Ovary (tissue), 9 donors: ENCODE measurements around the gene ADAMTS7. TPM values are rescaled to one million over a fixed set of nuclear protein-coding genes. Genes with fewer than 3 reads are reported as not detected.
"Not testable (repeated sequence)": the region's sequence is repeated elsewhere in the genome, so short reads cannot be mapped to it uniquely, and the experiment has no call there.

Experiments
- DNase-seq, 5 donors: peaks; one replicate each; pipeline ENCODE4 v3.0.0-alpha.2; 2019 to 2020
- H3K27ac ChIP-seq, 2 donors: fragments of 200-600 bp; one replicate each; pipeline versions ENCODE4 v1.5.1 to v1.8.0; 2019 to 2022
- H3K27me3 ChIP-seq: fragments of 200-600 bp; one replicate; pipeline ENCODE4 v1.8.0; 2022
- H3K36me3 ChIP-seq: fragments of 200-600 bp; sonication (generic); one replicate; pipeline ENCODE4 v1.5.1; 2019
- H3K4me1 ChIP-seq: one replicate; pipeline ENCODE4 v1.8.1; 2013; ENCODE audit warnings: mild to moderate bottlenecking, moderate library complexity; ENCODE audit not compliant: insufficient read depth
- H3K4me3 ChIP-seq: fragments of 200-600 bp; sonication (generic); one replicate; pipeline ENCODE4 v1.5.1; 2017
- H3K9me3 ChIP-seq, 2 donors: fragments of 200-600 bp in 1 of 2; sonication (generic) in 1 of 2; one replicate each; pipeline versions ENCODE4 v1.5.1 to v1.8.1; 2013 to 2019; ENCODE audit warnings: mild to moderate bottlenecking in 1 of 2, moderate library complexity in 1 of 2
- EP300 ChIP-seq: sonication (generic); formaldehyde crosslinking; IDR thresholded peaks from one replicate; pipeline ENCODE4 v1.6.1; 2017; ENCODE audit warnings: antibody characterized with exemption
- POLR2A ChIP-seq: fragments of 450-650 bp; IDR thresholded peaks from one replicate; pipeline ENCODE4 v1.6.1; 2017; ENCODE audit warnings: antibody characterized with exemption, mild to moderate bottlenecking, moderate library complexity
- WGBS, 3 donors: extraction: QIAGEN DNeasy Blood & Tissue Kit in 1 of 3; methylation state at CpG; one replicate each; pipeline versions ENCODE4 v1.1.5 to v1.1.7; 2013 to 2017; 5-methylcytosine and 5-hydroxymethylcytosine counted together
- intact Hi-C, 4 donors: fragments of 100-400 bp; cut with DNase I; formaldehyde crosslinking; loops; one replicate each; pipeline versions ENCODE4 v1.11.0 to v1.15.1; 2022 to 2023
- polyA plus RNA-seq, 2 donors: library from polyadenylated mRNA; stranded (reverse); fragments of 200-250 nt in 1 of 2; fragments of 350-450 nt in 1 of 2; fragmentation: Illumina TruSeq in 1 of 2; extraction: RNeasy Lipid Tissue Mini Kit (QIAGEN cat#74804) in 1 of 2; gene quantifications; one replicate each; pipeline ENCODE4 v1.2.3, GENCODE V29; 2013 to 2014
- total RNA-seq, 7 donors: library from RNA; depleted of rRNA in 2 of 7; stranded (reverse); fragments of >200 nt in 2 of 7; fragmentation: NEBNext Ultra II Directional in 3 of 7; extraction: Animal tissue kit (Norgen Biotek cat#: 25700) in 3 of 7; gene quantifications; one replicate each; pipeline versions ENCODE4 v1.1.0 to v1.2.4, GENCODE V29; 2016 to 2023
- TF ChIP-seq, protein P1 (sequence below), 3 donors: fragments of 450-650 bp in 2 of 3; fragments of 200-600 bp in 1 of 3; IDR thresholded peaks; one replicate each; pipeline versions ENCODE4 v1.5.1 to v1.8.0; 2016 to 2022; ENCODE audit warnings: antibody characterized with exemption in 3 of 3, mild to moderate bottlenecking in 1 of 3
- donor health status: DM: no; HTN: no; CAD: no; lungs with moderate emphysema.
- donor health status: DM: no; HTN: no; CAD: no.
- donor health status: Bipolar disorder and iron deficiency.
- donor health status: DM: yes; HTN: yes; CAD: no.
- donor health status: DM: no; HTN: no; CAD: no.
- donor health status: DM: yes; HTN: yes; CAD: no.

The ADAMTS7 gene
- total and polyA plus RNA-seq, 9 donors, result 2.1 to 16.5 (median 8.5) TPM

- H3K27me3 ChIP-seq, result no peaks in the 10 kb centered on the region
- TF ChIP-seq, protein P1, sequence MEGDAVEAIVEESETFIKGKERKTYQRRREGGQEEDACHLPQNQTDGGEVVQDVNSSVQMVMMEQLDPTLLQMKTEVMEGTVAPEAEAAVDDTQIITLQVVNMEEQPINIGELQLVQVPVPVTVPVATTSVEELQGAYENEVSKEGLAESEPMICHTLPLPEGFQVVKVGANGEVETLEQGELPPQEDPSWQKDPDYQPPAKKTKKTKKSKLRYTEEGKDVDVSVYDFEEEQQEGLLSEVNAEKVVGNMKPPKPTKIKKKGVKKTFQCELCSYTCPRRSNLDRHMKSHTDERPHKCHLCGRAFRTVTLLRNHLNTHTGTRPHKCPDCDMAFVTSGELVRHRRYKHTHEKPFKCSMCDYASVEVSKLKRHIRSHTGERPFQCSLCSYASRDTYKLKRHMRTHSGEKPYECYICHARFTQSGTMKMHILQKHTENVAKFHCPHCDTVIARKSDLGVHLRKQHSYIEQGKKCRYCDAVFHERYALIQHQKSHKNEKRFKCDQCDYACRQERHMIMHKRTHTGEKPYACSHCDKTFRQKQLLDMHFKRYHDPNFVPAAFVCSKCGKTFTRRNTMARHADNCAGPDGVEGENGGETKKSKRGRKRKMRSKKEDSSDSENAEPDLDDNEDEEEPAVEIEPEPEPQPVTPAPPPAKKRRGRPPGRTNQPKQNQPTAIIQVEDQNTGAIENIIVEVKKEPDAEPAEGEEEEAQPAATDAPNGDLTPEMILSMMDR (IDR thresholded peaks at IDR 0.05), result no peak
- TF ChIP-seq EP300 (no peak), POLR2A (no peak)
- intact Hi-C loops, result no loop called here
- 73 to 78% (median 78%) methylated on average over 2 of the region's 2 CpGs for WGBS, 3 donors
- H3K9me3 ChIP-seq, result no peaks in the 10 kb centered on the region
- H3K4me1 ChIP-seq, result no peaks in the 10 kb centered on the region
- no peak overlapping the region for H3K27ac ChIP-seq
- no peak for DNase-seq
- H3K36me3 ChIP-seq, result no peaks in the 10 kb centered on the region
- H3K4me3 ChIP-seq, result no peak overlapping the region
Observed at GRCh38 chr15:78854833-78855372, 43.6 kb upstream of the ADAMTS7 start.

DNA sequence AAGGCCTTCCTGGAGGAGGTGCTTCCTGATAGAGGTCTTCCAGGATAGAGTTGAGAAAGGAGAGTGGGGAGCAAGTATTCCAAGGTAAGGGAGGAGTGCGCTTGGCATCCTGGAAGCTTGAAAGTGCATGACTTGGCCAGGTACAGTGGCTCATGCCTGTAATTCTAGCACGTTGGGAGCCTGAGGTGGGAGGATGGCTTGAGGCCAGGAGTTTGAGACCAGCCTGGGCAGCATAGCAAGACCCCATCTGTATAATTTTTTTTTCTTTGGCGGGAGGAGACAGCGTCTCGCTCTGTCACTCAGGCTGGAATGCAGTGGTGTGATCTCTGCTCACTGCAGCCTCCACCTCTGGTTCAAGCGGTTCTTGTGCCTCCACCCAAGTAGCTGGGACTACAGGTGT, 42.2 kb upstream of the ADAMTS7 start:
- DNase-seq, result no peak
- Histone ChIP-seq H3K9me3 (no peaks in the 10 kb centered on the region), H3K27ac (no peak overlapping the region), H3K36me3 (no peaks in the 10 kb centered on the region), H3K4me3 (no peak overlapping the region), H3K4me1 (no peaks in the 10 kb centered on the region), H3K27me3 (no peaks in the 10 kb centered on the region)
- TF ChIP-seq EP300 (no peak), POLR2A (no peak)
- TF ChIP-seq, protein P1 (IDR thresholded peaks at IDR 0.05), result no peak
- 93 to 97% (median 96%) methylated on average over 6 of the region's 6 CpGs for WGBS, 3 donors
- intact Hi-C loops, result no loop called here

DNA sequence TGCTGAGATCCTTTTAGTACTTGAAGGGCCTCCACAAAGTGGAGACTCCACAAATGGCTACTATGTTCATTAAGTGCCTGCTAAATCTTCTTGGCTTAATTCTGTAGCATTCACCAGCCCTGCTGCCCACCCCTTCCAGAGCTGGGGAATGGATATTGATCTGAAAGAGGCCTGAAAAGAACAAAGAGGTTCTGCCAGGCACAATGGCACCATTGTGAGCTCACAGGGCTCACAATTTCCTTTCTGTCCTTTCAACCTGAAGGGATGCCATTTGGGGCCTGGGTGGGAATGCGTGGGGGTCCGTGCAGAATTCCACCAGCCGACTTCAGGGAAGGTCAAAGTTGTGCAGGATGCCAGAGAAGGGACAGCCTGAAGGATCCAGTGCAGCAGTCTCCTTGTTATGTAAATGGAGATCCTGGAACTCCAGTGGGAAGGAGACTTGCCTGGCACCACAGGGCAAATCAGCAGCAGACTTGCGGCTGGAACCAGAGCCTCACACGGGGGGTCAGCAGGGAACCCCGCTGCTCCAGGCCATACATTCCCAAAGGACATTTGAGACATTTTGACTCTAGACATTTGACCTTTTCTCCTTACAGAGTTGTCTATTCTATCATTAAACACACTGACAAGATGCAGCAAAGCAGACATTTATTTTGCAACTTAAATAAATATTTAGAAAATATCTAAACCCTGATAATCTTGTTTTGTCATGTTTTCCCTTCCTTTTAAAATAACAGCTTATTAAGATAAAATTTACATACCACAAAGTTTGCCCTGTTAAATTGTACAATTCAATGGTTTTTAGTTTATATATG, 39.9 kb upstream of the ADAMTS7 start:
- no peaks in the 10 kb centered on the region for H3K4me1 ChIP-seq
- H3K27ac ChIP-seq, result no peak overlapping the region
- no peaks in the 10 kb centered on the region for H3K27me3 ChIP-seq
- WGBS, 3 donors, result 29 to 48% (median 41%) methylated on average over 6 of the region's 6 CpGs
- no peaks in the 10 kb centered on the region for H3K9me3 ChIP-seq
- no peaks in the 10 kb centered on the region for H3K36me3 ChIP-seq
- DNase-seq, result no peak
- TF ChIP-seq, protein P1 (IDR thresholded peaks at IDR 0.05), result no peak
- no peak for TF ChIP-seq POLR2A
- TF ChIP-seq EP300, result no peak
- intact Hi-C loops, result no loop called here
- no peak overlapping the region for H3K4me3 ChIP-seq

DNA sequence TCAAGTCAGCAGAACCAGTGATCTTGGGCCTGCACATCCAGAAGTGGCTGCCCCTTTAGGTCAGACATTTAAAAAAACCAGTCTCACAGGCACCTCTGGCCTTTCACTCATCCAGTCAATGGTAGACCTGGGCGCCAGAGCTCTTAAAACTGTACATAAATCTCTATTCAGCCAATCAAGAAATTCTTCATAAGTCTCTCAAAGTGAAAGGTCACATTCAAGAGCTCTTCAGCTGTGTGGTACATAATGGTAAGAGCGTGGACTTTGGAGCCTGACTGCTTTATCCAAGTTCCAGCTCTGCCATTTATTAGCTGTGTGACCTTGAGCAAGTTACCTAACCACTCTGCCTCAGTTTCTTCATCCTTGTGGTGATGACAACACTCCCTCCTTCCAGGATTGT, 39.1 kb upstream of the ADAMTS7 start:
- Histone ChIP-seq H3K9me3 (no peaks in the 10 kb centered on the region), H3K27ac (no peak overlapping the region), H3K27me3 (no peaks in the 10 kb centered on the region), H3K4me1 (no peaks in the 10 kb centered on the region), H3K4me3 (no peak overlapping the region), H3K36me3 (no peaks in the 10 kb centered on the region)
- no peak for DNase-seq
- intact Hi-C loops, result no loop called here
- TF ChIP-seq POLR2A (no peak), EP300 (no peak)
- TF ChIP-seq, protein P1 (IDR thresholded peaks at IDR 0.05), result no peak
- 95 to 99% (median 98%) methylated on average over 2 of the region's 2 CpGs for WGBS, 3 donors

DNA sequence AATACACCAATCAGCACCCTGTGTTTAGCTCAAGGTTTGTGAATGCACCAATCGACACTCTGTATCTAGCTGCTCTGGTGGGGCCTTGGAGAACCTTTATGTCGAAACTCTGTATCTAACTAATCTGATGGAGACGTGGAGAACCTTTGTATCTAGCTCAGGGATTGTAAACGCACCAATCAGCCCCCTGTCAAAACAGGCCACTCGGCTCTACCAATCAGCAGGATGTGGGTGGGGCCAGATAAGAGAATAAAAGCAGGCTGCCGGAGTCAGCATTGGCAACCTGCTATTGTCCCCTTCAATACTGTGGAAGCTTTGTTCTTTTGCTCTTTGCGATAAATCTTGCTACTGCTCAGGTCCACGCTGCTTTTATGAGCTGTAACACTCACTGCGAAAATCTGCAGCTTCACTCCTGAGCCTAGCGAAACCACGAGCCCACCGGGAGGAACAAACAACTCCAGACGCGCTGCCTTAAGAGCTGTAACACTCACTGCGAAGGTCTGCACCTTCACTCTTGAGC, 36.2 kb upstream of the ADAMTS7 start:
- H3K4me1 ChIP-seq, H3K4me3 ChIP-seq, DNase-seq, H3K9me3 ChIP-seq, intact Hi-C loops, H3K27me3 ChIP-seq, H3K27ac ChIP-seq, H3K36me3 ChIP-seq: not testable (repeated sequence)
- 79 to 88% (median 81%) methylated on average over 15 of the region's 15 CpGs for WGBS, 3 donors

DNA sequence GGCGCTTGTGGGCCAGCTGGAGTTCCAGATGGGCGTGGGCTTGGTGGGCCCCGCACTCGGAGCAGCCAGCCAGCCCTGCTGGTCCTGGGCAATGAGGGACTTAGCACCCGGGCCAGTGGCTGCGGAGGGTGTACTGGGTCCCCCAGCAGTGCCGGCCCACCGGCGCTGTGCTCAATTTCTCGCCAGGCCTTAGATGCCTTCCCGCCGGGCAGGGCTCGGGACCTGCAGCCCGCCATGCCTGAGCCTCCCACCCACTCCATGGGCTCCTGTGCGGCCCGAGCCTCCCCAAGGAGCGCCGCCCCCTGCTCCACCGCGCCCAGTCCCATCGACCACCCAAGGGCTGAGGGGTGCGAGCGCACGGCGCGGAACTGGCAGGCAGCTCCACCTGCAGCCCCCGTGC, 35.6 kb upstream of the ADAMTS7 start:
- H3K4me3 ChIP-seq, H3K27ac ChIP-seq, H3K4me1 ChIP-seq, intact Hi-C loops, DNase-seq, H3K9me3 ChIP-seq, H3K36me3 ChIP-seq, H3K27me3 ChIP-seq: not testable (repeated sequence)
- 92 to 97% (median 95%) methylated on average over 13 to 27 of the region's 27 CpGs for WGBS, 3 donors
